SKM-1 treated with dmso at 0.1 percent for 144 hours (cell line): ENCODE results near the gene RS1.

Experiments
- DNase-seq: peaks from one replicate; lab custom pipeline; 2025; ENCODE audit not compliant: unreplicated experiment; lab: John Stamatoyannopoulos, UW

Gene RS1

DNA sequence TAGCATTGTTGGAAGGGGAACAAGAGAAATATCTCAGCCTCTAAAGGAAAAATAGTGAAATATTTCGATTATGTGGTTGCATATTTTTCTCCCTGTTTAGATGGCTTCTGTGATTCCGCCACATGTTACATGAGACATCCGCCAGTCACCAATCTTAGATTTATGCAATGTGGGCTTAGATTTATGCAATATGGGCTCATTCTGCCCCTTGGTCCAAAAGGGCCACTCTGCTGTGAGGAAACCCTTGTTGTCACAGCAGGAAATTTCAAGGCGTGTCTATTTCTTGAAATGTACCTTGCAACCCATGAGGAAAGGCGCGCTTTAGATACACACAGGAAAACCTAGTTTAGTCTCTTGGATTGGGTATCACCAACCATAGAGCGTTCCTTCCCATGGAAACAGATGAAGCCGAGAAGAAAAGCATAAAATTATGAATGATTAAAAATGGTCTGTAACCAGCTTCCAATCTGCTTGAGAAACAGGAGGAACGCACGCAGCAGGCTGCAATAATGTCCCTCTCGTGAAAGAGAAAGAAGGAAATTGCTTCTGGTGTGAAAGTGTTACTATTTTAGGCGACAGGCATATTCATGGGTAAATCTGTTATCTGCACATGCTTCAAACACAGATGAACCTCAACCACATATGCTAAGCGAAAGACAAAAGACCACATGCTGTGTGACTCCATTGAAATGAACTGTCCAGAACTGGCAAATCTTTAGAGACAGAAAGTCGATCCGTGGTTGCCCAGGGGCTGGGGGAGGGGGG lies 3.7 kb downstream of the RS1 start:
- DNase-seq = peak; percentile 33

DNA sequence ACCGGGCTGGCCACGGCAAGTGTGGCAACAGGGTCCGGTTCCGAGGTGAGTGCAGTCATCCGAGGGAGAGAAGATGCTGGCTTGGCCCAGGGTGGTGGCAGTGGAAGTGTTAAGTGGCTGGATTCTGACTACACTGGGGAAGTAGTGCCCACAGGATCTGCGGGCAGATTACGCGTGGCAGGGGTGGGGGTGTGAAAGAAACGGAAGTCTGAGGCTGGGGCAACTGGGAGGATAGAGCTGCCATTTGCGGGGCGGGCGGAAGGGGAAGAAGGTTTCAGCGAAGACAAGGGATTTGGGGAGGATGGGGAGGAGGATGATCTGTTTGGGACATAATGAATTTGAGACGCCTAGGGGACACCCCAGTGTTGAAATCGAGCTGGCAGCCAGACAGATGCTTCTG lies 5.3 kb downstream of the RS1 start:
- peak; percentile 36 for DNase-seq

DNA sequence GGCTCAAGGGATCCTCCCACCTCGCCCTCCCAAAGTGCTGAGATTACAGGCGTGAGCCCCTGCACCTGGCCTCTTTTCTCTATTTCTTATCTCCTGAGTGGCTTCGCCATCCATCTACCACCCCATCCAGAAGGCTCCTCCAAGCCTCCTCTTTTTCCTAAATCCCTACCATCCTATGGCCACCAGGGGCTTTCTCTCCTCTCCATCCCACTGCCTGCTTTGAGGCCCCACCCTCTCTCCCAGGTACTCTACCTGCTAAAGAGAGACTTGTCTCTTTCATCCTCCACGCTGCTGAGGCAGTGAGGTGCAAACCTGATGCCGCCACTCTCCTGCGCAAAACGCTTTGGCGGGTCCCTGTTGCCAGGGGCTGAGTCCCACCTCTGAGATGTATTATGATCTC lies 7.0 kb downstream of the RS1 start:
- no peak for DNase-seq

DNA sequence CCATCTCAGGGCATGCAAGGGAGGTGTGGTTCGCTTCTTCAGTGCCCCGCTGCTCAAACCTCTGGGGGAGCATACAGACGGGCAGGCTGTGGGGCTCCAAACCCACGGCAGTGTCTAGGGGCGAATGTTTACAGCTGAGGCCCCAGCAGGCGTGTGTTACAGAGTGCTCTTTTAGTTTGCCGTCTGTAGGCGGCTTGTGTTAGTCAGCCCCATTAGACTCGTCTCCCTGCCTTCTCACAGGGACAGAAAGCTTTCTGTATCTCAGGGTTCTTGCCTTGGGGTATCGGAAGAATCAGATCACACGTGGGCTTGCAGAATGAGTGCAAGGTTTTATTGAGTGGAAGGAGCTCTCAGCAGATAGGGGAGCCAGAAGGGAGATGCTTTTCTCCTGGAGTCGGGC lies 10.6 kb downstream of the RS1 start:
- DNase-seq = no peak

DNA sequence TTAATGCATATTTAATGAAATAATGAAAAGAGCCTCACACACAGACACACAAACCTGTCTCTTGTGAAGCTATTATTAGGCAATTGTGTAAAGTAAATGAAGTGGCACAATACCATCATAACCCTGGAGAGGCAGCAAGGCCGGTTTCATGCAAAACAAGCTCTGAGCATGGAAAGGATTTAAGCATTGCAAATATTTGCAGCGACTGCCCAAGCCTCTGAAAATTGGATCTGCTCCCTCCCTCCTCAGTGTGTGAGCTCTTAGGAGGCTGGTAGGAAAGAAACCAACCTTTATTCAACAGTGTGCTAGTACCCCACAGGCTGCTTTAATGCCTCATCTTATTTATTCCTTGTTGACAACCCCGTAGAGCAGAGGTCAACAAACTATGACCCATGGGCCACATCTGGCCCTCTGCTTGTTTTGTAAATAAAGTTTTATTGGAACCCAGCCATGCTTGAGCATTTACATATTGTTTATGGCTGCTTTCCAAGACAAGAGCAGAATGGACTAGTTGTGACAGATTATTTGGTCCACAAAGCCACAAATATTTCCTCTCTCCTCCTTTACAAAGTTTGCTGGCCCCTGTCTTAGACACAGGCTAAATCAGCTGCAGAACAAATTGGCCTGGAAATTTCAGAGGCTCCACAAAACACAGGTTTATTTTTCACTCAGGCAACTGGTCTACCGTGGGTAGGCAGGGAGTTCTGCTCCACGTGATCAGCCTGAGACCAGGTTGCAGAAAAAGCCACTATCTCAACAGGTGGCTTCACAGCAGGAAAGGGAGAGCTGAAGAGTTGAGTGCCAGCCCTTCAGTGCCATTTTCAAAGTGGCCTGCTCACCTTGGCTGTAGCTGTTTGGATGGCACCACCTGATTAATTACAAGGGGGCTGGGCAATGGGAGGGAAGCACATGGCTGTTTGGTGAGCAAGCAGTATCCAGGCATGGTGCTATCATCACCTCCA lies 16.8 kb downstream of the RS1 start:
- no peak for DNase-seq

DNA sequence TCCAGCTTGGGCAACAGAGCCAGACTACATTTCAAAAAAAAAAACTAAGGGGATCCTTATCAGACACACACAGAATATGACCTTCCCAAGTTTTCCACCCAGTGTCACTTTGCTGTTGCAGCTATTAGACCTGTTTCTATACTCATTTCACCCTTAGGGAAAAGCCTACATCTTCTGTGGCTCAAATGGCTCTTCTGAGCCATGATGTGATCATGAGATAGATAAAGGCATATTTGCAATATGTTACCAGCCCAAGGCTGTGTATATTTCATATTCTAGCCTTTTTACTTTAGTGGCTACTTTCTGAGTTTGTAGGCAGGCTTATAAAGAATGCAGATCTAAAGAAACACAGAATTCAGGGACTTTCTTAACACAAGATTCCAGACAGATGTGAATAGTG lies 19.3 kb downstream of the RS1 start:
- DNase-seq = no peak

DNA sequence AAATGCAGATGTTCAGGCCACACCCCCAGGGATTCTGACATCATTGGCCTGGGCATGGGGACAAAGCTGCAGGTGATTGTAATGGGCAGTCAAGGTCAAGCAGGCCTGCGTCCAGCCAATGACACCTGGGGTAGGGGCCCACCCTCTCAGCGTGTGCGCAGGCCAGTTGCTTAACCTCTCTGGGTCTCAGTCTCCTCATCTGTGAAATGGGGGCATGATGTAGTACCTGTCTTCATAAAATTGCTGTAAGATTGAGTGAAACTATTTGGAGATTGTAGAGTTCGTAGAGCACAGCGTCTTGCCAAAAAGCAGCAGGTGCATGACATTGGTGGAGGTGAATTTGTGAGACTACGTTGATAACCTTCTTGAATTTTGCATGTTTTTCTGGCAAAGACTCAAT lies 21.2 kb downstream of the RS1 start:
- DNase-seq = no peak

DNA sequence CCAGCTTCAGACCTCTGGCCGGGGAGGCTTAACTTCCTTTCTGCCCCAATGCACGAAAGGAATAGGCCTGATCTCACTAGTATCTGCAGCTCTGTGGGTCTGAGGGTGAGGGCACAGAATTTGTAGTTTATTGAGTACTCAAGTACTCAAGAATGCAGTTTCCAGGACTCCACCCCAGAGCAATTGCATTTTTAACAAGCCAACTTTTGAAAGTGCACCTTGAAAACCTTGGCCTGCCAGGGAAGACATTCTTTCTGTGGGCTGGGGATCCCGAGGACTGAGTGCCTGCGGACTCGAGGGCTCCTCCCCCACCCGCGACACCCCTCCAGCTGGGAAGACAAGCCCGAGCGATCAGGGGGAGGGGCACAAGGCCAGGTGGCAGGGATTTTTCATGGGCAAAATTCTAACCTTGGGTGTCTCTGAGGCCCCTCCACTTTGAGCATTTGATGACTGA lies 22.4 kb downstream of the RS1 start:
- no peak for DNase-seq

DNA sequence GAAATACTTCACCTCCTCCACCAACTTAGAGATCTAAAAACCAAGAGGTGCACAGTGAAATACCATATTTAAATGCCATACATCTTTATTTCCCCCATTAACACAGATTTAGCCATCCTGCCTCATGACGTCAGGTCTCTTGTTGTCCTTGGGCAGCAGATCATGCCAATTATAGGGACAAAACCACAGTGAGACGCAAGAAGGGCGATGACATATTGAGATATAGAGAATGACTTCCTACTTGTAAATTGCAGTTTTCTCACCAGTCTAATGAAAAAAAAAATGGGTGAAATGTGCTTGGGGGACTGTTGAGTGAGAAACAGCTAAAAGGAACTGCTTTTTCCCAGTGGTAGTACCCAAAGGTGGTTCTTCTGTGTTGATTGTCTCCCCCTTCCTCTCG lies 24.3 kb downstream of the RS1 start:
- no peak for DNase-seq

DNA sequence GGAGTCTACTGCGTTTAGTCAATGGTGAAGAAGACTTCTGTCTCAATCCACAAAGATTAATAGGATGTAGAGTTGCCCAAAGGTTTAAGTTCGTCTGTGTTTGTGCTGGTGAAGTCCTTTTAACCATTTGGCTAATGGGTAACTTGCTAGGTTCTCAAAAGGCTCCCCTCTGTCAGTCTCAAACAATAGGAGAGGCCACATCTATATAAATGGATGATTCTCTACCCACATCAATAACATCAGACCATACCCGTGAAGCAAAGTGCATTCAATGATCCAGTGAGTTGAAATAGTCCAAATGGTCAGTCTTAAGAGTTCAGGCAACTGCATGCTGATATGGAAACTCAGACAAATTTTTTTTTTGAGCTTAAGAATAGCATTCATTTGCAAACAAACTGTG lies 28.1 kb downstream of the RS1 start:
- DNase-seq = no peak

DNA sequence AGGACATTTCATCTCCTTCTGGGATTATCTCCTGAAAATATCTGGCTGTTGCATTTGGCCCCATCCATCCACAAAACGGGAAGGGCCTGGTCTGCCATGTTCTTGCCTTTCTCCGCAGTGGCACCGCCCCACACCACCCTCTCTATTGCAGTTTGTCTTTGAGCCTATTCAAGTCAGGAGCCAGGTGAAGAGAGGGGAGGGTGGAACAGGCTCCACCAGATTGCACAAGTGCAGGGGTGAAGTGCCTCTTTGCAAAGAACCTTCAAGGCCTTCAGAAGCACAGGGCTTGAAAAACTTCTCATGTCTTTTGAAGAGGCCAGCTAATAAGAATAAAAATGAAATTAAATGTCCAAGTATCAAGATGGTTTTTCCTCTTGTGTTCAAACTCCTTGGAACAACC lies 28.7 kb downstream of the RS1 start:
- DNase-seq = no peak

DNA sequence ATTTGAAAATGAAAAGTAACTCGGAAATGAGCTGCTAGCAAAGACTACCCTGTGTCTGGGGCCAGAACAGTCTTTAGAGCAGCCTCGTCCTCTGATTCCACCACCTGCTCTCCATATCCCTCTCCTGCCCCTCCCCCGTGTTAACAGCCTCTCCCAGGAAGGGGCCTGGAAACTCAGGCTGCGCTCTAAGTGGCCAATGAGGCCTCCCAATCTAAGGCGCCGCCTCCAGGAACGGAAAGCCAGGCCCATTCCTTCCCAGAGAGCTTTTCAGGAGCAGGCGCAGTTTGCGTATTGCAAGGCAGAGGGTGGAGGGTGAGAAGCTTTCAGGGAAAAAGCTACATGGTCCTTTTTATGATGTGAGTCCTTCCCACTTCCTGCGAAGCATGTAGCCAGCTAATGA lies 31.2 kb downstream of the RS1 start:
- no peak for DNase-seq

DNA sequence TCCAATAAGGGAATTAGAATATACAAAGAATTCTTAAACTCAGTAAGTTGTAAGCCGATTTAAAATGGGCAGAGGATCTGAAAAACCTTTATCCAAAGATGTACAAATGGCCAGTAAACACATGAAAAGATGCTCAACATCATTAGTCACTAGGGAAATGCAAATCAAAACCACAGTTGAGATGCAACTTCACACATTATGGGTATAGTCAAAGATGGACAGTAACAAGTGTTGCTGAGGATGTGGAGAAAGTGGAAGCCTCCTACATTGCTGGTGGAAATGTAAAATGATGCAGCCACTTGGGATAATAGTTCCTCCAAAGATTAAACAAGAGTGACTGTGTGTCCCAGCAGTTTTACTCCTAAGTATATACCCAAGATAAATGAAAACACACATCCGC lies 32.6 kb downstream of the RS1 start:
- no peak for DNase-seq

DNA sequence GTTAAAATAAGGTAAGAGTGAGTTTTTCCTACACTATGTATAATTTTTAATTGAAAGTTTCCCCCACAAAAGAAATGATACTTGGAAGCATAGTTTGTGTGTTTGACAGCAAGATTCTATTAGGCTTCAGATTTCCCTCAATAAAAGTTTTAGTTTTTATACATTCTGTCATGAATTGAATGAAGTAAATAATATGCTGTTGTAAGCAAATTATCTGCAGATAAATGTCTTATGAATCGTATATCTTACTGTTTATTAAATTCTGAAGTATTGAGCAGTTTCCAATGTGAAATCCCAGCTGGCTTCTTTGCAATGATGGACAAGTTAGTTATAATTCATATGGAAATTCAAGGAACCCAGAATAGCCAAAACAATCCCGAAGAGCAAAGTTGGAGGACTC lies 33.5 kb downstream of the RS1 start:
- no peak for DNase-seq

DNA sequence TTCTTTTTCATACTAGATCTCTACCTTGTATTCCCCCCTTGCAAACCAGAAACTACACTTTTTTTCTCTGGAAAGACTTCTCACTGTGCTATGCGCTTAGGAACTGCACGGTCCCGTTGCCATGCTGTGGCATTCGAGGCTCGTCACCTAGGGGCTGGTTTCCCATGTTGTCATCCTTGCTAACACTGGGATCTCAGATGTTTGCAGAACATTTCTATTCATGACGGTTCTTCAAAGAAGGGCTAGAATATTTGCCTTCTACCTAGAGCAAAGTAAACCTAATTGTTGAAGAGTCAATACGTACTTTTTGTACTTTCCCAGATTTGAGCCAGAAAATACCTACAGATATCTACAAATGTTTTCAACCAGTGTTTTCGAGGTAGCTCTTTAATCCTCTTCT lies 41.0 kb downstream of the RS1 start:
- no peak for DNase-seq

DNA sequence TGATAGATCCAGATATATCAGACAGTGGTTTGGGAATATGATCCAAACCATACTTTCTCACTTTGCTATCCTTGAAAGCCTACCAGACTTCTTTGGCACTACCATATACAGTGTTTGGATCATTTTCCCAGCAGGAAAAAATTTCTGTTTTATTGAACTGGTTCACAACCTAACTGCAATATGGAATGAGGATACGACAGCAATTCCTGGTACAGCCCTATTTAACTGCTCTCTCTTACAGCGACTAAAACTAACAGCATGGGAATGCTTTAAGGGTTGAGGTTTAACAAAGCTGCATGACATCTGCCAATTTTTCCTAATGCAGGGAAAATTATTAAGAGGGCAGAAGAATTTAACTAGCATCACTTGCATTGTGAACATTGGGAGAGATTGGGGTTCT lies 47.3 kb downstream of the RS1 start:
- no peak for DNase-seq

DNA sequence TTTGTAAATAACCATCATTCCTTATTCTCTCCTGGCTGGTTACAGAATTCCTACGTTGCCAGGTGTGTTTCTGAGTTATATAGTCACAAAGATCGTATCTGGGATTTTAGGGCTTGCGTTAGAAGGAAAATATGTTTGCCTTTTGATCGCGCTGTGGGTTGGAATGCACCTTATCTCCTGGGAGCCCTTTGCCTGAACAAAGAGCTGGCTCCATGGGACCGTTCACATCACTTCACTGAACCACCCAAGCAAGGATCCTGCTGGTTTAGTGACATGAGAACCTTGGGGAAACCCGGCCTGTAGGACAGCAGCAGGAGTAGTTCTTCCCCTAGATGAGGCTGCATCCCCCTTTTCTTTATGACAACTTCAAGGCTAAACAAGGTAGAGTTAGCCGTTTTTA lies 51.6 kb downstream of the RS1 start:
- DNase-seq = no peak

DNA sequence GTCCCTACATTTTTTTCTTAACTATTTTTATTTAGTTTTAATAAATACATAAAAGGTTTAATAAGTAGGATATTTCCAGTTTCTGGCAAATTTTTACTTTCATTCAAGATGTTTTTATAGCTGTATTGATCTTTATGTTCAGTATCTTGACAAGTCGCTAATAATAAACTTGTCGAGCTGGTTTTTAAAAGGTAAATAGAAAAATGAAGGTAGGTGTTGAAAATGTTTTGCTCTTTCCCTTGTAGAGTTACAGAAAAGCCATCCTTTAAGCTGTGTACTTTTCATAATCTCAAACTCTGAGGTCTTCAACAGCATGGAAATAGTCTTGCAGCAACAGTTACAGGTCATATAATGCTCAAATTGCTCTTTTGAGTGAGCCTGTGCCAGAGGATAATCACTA lies 52.6 kb downstream of the RS1 start:
- no peak for DNase-seq

DNA sequence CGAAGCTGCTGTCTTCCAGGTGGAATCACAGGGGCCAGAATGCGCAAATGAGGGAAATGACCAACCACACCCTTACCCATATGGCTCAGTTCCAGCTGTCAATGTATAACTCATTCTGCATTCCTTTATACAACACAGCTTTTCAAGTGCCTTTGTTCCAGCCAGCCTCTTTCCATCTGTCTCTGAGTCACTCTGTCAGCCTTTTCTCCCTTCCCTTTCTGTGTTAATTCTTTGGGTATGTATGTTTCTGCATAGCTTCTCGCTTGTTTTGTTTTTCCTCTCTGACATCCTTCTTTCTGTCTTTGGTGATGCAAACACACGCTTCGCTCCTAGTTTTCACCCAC lies 54.5 kb downstream of the RS1 start:
- no peak for DNase-seq

DNA sequence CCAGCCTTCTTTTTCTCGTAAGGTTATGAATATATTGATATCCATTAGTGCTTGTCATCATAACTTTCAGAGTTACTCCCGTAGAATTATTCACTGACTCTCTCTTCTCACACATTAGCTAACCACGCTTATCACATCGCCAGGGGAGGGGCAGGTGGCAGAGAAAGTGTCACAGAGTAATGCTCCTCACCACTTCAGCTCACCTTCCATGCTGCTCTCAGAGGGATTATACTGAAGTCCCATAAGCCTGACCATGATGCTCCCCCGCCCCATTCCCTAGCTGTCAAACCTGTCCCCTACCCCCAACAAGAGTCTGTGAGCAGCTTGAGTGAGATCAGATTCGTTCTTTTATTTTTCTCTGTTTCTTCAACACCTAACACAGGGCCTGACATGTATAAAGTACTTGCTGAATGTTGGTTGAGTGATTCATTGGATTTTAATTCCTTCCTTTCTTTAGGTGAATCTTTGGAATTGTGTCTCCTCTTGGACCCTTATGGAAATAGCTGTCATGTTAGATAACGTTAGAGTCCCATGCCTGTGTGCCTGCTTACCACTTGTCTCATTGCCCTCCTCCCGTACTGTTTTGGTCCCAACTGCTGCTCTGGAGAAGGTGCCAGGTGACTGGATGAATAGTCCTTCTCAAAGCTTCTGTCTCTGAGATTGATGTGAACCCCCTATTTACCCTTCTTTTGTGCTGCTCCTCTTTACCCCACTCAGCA lies 55.1 kb downstream of the RS1 start:
- DNase-seq = no peak

DNA sequence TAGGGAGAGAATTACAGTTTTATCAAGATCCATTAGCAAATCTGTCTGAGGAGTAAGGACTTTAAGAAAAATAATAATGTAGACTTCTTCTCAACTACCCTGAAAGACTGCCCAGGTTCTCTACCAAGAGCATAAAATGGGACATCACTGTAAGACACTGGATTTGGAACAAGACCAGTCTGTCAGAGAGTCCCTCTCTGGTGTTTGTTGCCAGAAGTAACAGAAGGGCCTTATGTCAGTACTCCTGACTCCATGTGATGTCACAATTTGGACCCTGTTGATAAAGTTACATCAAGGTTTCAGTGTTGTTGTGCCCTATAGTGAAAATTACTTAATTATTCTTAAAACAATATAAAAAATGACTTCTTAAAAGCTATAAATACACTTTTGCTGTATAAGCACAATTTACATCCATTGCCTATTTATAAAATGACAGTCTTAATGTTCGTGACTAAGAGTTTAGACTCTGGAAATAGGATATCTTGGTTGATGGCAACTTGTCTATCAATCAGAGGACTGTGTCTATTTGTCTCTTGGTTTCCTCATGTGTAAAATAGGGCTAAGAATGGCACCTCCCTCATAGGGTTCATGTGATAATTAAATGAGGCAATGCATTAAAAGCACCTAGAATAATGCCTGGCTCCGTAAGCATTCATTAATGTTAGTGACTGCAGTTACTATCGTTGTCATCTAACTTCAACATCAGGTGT lies 57.8 kb downstream of the RS1 start:
- no peak for DNase-seq
